HG03469 (cell line): Measurements from ENCODE around the gene TECPR2.

Source experiments
- ATAC-seq: cut with Tn5 transposase; IDR thresholded peaks from one replicate; pipeline ENCODE4 v1.9.1; 2021; ENCODE audit warnings: mild to moderate bottlenecking, moderate library complexity, moderate number of reproducible peaks; ENCODE audit not compliant: unreplicated experiment

Gene TECPR2

GRCh38 chr14:102493585-102493984 is 130.8 kb downstream of the TECPR2 start:
- no peak for ATAC-seq

- no peak for ATAC-seq
Measured at GRCh38 chr14:102495491-102496330, 133.0 kb downstream of the TECPR2 start.

- no peak for ATAC-seq
Measured at GRCh38 chr14:102496331-102496691, 133.6 kb downstream of the TECPR2 start.

- ATAC-seq: no peak
Measured at GRCh38 chr14:102496958-102497744, 134.4 kb downstream of the TECPR2 start.

- ATAC-seq: no peak
Measured at GRCh38 chr14:102497998-102498677, 135.4 kb downstream of the TECPR2 start.

- no peak for ATAC-seq
Measured at GRCh38 chr14:102498678-102499265, 136.0 kb downstream of the TECPR2 start.

- ATAC-seq: no peak
Measured at GRCh38 chr14:102499401-102500157, 136.8 kb downstream of the TECPR2 start.

- ATAC-seq: no peak
Measured at GRCh38 chr14:102500158-102500662, 137.5 kb downstream of the TECPR2 start.

- ATAC-seq: no peak
Measured at GRCh38 chr14:102500713-102501112, 138.0 kb downstream of the TECPR2 start.

GRCh38 chr14:102501751-102502315 is 139.1 kb downstream of the TECPR2 start:
- ATAC-seq: no peak

GRCh38 chr14:102502571-102502970 is 139.8 kb downstream of the TECPR2 start:
- no peak for ATAC-seq

GRCh38 chr14:102503641-102504327 is 141.0 kb downstream of the TECPR2 start:
- no peak for ATAC-seq

- ATAC-seq: no peak
Measured at GRCh38 chr14:102504328-102504999, 141.7 kb downstream of the TECPR2 start.

- ATAC-seq: no peak
Measured at GRCh38 chr14:102505000-102505619, 142.4 kb downstream of the TECPR2 start.

GRCh38 chr14:102505775-102506625 is 143.3 kb downstream of the TECPR2 start:
- no peak for ATAC-seq

- ATAC-seq: no peak
Measured at GRCh38 chr14:102506626-102506925, 143.8 kb downstream of the TECPR2 start.

- no peak for ATAC-seq
Measured at GRCh38 chr14:102507081-102507856, 144.5 kb downstream of the TECPR2 start.
